GM23338 (cell line): Measurements from ENCODE around the gene PSG2.
"Not testable (repeated sequence)": the region's sequence is repeated elsewhere in the genome, so short reads cannot be mapped to it uniquely, and the experiment has no call there.

Source experiments
- EZH2 ChIP-seq: fragments of 200-600 bp; sonication (generic); IDR thresholded peaks from one replicate; pipeline ENCODE4 v1.8.0; 2017; ENCODE audit warnings: antibody characterized with exemption, mild to moderate bottlenecking, low read depth; ENCODE audit not compliant: unreplicated experiment
- TF ChIP-seq, protein P1 (sequence below), 2 experiments: fragments of 200-600 bp in 1 of 2; sonication (generic) in 1 of 2; conservative IDR thresholded peaks; 2 replicates each; pipeline versions ENCODE4 v1.5.1 to v1.6.1; 2016 to 2017; ENCODE audit warnings: antibody characterized with exemption in 2 of 2, low read depth in 2 of 2, mild to moderate bottlenecking in 2 of 2, moderate library complexity in 1 of 2

DNA sequence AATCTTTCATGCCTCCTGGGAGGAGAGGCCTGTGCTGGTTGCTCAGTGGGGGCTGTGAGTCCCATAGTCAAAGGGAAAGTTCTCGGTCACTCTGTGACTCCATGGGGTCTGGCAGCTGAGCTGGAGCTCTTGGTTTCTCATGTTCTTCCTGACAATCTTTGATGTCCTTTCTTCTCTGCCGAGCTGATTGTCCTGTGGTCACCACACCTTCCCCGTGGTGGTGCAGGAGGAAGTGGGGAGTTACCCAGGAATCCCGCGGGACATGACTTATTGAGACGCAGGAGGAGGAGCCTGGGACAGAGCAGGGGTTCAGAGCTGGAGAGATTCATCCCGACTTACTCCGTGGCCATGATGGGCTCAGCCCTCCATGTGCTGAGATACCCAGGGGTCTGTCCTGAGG, 55.4 kb downstream of the PSG2 start:
- TF ChIP-seq, protein P1, sequence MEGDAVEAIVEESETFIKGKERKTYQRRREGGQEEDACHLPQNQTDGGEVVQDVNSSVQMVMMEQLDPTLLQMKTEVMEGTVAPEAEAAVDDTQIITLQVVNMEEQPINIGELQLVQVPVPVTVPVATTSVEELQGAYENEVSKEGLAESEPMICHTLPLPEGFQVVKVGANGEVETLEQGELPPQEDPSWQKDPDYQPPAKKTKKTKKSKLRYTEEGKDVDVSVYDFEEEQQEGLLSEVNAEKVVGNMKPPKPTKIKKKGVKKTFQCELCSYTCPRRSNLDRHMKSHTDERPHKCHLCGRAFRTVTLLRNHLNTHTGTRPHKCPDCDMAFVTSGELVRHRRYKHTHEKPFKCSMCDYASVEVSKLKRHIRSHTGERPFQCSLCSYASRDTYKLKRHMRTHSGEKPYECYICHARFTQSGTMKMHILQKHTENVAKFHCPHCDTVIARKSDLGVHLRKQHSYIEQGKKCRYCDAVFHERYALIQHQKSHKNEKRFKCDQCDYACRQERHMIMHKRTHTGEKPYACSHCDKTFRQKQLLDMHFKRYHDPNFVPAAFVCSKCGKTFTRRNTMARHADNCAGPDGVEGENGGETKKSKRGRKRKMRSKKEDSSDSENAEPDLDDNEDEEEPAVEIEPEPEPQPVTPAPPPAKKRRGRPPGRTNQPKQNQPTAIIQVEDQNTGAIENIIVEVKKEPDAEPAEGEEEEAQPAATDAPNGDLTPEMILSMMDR (conservative IDR thresholded peaks at IDR 0.05; ENCODE audit: low read depth in 2 of 2): not testable (repeated sequence)
- TF ChIP-seq EZH2: not testable (repeated sequence)
